Chondrocyte (in vitro differentiated cells): ENCODE results near the gene TTC27. TPM values are rescaled to one million over a fixed set of nuclear protein-coding genes. Genes with fewer than 3 reads are reported as not detected.
"Not testable (repeated sequence)": the region's sequence is repeated elsewhere in the genome, so short reads cannot be mapped to it uniquely, and the experiment has no call there.

ENCODE experiments used
- DNase-seq: peaks from one replicate; pipeline ENCODE4 v3.0.0; 2021; ENCODE audit warnings: mixed read lengths, low spot score
- H3K27ac Mint-ChIP-seq: one replicate; pipeline ENCODE4 v1.8.0; 2021; ENCODE audit warnings: mild to moderate bottlenecking, moderate library complexity, mixed read lengths; ENCODE audit not compliant: unreplicated experiment
- H3K27me3 Mint-ChIP-seq: 2 replicates; pipeline ENCODE4 v1.8.0; 2021; ENCODE audit warnings: low read depth, mixed read lengths
- H3K36me3 Mint-ChIP-seq: 2 replicates; pipeline ENCODE4 v1.8.0; 2021; ENCODE audit warnings: low read depth, mixed read lengths
- H3K4me1 Mint-ChIP-seq: 2 replicates; pipeline ENCODE4 v1.8.0; 2021; ENCODE audit warnings: low read depth, mild to moderate bottlenecking, mixed read lengths
- H3K4me3 Mint-ChIP-seq: one replicate; pipeline ENCODE4 v1.8.0; 2021; ENCODE audit warnings: mild to moderate bottlenecking, moderate library complexity, mixed read lengths; ENCODE audit not compliant: unreplicated experiment
- H3K9me3 Mint-ChIP-seq: 2 replicates; pipeline ENCODE4 v1.8.0; 2021; ENCODE audit warnings: low read depth, mixed read lengths
- total RNA-seq: library from RNA; stranded (reverse); gene quantifications from 3 replicates; pipeline ENCODE4 v1.2.1, GENCODE V29; 2021
- TF ChIP-seq, protein P1 (sequence below): fragments of 200-600 bp; sonication (generic); IDR thresholded peaks from 2 replicates; pipeline ENCODE4 v1.5.0; 2021; ENCODE audit warnings: antibody characterized with exemption, mild to moderate bottlenecking, moderate library complexity

Gene TTC27
- total RNA-seq, 1 donor from 2014 or later: 13.5 TPM

DNA sequence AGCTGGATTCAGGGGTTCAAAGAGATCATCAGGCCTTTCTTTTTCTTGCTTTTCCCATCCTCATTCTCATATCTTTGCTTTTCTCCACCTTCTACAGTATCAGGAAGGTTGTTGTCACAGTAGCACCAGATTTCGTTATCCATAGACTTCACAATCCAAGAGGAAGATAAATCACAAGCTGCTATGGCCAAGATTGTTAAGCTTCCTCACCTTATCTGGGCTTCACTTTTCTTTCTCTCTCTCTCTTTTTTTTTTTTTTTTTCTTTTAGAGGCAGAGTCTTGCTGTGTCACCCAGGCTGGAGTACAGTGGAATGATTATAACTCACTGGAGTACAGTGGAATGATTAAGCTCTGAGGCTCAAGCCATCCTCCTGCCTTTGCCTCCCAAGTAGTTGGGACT is 93.5 kb downstream of the TTC27 start:
- TF ChIP-seq, protein P1, sequence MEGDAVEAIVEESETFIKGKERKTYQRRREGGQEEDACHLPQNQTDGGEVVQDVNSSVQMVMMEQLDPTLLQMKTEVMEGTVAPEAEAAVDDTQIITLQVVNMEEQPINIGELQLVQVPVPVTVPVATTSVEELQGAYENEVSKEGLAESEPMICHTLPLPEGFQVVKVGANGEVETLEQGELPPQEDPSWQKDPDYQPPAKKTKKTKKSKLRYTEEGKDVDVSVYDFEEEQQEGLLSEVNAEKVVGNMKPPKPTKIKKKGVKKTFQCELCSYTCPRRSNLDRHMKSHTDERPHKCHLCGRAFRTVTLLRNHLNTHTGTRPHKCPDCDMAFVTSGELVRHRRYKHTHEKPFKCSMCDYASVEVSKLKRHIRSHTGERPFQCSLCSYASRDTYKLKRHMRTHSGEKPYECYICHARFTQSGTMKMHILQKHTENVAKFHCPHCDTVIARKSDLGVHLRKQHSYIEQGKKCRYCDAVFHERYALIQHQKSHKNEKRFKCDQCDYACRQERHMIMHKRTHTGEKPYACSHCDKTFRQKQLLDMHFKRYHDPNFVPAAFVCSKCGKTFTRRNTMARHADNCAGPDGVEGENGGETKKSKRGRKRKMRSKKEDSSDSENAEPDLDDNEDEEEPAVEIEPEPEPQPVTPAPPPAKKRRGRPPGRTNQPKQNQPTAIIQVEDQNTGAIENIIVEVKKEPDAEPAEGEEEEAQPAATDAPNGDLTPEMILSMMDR: no peak
- H3K27ac Mint-ChIP-seq: no peak overlapping the region
- H3K4me3 Mint-ChIP-seq: no peak overlapping the region
- H3K4me1 Mint-ChIP-seq: peaks cover 32% of the 10 kb centered on the region
- no peak for DNase-seq
- H3K9me3 Mint-ChIP-seq: peaks cover 3% of the 10 kb centered on the region
- no peaks in the 10 kb centered on the region for H3K27me3 Mint-ChIP-seq
- peaks cover 8% of the 10 kb centered on the region for H3K36me3 Mint-ChIP-seq

DNA sequence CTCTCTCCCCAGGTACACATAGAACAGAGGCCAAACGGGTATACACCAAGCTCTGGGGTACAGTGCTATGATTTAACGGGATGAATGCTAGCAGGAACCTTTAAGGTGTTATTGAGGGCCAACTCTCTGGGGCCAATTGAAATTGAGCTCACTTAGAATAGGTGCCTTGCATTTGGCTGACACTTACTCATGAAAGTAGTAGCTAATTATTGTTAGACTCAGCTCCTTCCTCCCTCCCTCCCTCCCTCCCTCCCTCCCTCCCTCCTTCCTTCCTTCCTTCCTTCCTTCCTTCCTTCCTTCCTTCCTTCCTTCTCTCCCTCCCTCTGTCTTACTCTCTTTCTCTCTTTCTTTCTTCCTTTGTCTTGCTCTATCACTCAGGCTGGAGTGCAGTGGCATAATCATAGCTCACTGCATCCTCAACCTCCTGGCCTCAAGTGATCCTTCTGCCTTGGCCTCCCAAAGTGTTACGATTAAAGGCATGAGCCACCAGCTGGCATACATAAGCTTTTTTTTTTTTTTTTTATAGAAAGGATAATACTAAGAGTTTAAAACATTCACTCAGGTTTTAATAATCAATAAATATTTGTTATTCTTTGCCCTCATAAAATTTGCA is 95.7 kb downstream of the TTC27 start:
- H3K4me1 Mint-ChIP-seq: peaks cover 22% of the 10 kb centered on the region
- H3K27ac Mint-ChIP-seq: no peak overlapping the region
- TF ChIP-seq, protein P1: no peak
- no peak for DNase-seq
- no peaks in the 10 kb centered on the region for H3K27me3 Mint-ChIP-seq
- no peak overlapping the region for H3K4me3 Mint-ChIP-seq
- H3K36me3 Mint-ChIP-seq: peaks cover 10% of the 10 kb centered on the region
- H3K9me3 Mint-ChIP-seq: peaks cover 3% of the 10 kb centered on the region

DNA sequence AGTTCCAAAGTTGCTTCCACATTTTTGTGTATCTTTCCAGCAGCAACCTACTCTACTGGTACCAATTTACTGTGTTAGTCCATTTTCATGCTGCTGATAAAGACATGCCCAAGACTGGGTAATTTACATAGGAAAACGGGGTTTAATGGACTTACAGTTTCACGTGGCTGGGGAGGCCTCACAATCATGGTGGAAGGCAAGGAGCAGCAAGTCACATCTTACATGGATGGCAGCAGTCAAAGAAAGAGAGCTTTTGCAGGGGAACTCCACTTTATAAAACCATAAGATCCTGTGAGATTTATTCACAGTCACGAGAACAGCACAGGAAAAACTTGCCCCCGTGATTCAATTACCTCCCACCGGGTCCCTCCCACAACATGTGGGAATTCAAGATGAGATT is 98.8 kb downstream of the TTC27 start:
- not testable (repeated sequence) for H3K4me3 Mint-ChIP-seq, H3K27me3 Mint-ChIP-seq, H3K27ac Mint-ChIP-seq, H3K4me1 Mint-ChIP-seq, H3K9me3 Mint-ChIP-seq, DNase-seq
- H3K36me3 Mint-ChIP-seq: peaks cover 10% of the 10 kb centered on the region

DNA sequence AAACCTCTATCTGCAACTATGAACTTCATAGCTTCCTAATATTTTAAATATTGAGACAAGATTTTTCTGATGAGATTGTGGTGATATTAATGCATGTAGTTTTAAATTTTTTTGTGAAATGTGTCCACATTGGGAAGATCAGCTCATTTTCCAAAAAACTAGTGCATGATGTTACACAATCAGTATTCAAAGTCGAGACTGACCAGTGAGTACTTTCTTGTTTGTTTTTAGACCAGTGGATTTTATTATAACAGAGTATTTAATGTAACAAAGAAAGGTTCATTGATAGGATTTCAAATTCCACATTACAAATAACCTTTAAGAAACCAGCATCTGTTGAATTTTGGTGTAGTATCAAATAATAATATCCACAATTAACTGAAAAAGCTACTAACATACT is 99.3 kb downstream of the TTC27 start:
- TF ChIP-seq, protein P1: no peak
- Mint-ChIP-seq H3K36me3 (peaks cover 10% of the 10 kb centered on the region), H3K4me3 (no peak overlapping the region), H3K27me3 (no peaks in the 10 kb centered on the region), H3K27ac (no peak overlapping the region), H3K4me1 (peaks cover 7% of the 10 kb centered on the region), H3K9me3 (peaks cover 3% of the 10 kb centered on the region)
- DNase-seq: no peak

DNA sequence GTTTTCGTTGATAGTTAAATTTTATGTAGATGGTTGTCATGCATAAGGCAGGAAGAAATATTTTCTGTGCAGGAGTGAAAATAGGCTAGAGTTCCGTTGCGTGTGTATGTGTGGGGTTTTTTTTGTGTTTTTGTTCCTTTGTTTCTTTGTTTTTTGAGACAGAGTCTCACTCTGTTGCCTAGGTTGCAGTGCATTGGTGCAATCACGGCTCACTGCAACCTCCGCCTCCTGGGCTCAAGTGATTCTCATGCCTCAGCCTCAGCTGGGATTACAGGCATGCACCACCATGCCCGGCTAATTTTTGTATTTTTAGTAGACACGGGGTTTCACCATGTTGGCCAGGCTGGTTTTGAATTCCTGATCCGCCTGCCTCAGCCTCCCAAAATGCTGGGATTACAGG is 103.1 kb downstream of the TTC27 start:
- not testable (repeated sequence) for H3K27ac Mint-ChIP-seq
- H3K4me1 Mint-ChIP-seq: peaks cover 16% of the 10 kb centered on the region

DNA sequence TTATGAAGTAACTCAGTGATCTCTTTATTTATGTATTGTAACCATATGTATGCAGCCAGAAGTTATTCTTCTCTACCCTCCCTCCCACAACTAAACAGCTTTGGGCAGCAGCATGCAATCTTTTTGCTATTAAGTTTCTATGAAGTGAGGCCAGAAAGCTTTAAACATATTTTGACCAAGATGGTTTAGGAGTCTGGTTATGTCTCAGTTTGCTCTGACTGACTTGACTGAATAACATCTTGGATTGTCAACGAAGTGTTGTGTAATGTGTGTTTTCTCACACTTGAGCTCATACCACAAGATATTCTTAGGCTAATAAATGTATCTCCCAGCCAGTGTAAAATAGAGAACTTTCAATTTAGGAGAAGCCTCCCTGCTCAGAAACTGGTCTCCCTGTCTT is 104.3 kb downstream of the TTC27 start:
- DNase-seq: no peak
- no peak overlapping the region for H3K27ac Mint-ChIP-seq
- H3K4me3 Mint-ChIP-seq: no peak overlapping the region
- no peaks in the 10 kb centered on the region for H3K27me3 Mint-ChIP-seq
- TF ChIP-seq, protein P1: no peak
- no peaks in the 10 kb centered on the region for H3K9me3 Mint-ChIP-seq
- H3K4me1 Mint-ChIP-seq: peaks cover 16% of the 10 kb centered on the region
- H3K36me3 Mint-ChIP-seq: peaks cover 5% of the 10 kb centered on the region

More for the DNA sequence above, 103.1 kb downstream of the TTC27 start:
- H3K27me3 Mint-ChIP-seq, H3K9me3 Mint-ChIP-seq, DNase-seq, H3K36me3 Mint-ChIP-seq, H3K4me3 Mint-ChIP-seq: not testable (repeated sequence)
